GM18508 (cell line): ENCODE measurements around the gene OSBPL7.

Experiments
- ATAC-seq: cut with Tn5 transposase; IDR thresholded peaks from one replicate; pipeline ENCODE4 v1.9.1; 2021; ENCODE audit warnings: moderate number of reproducible peaks; ENCODE audit not compliant: insufficient read depth, unreplicated experiment

The OSBPL7 gene

GRCh38 chr17:47850373-47850691, 28.7 kb upstream of the OSBPL7 start:
- ATAC-seq, result no peak

DNA sequence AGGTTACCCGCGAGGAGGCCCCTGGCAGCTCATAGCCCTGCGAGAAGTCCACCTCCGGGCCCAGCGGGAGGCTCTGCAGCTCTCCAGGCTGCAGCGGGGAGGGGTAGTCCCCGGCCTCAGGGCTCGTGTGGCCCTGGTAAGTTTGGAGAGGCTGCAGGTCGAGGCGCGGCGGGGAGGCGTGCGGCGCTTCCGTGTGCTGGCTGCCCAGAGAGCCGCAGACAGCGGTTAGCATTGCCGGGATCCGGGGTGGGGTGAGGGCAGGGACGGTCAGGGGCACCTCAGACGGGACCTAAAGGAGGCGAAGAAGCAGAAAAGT, 26.6 kb upstream of the OSBPL7 start:
- no peak for ATAC-seq

GRCh38 chr17:47847341-47848197, 26.0 kb upstream of the OSBPL7 start:
- no peak for ATAC-seq

- ATAC-seq, result no peak
Observed at GRCh38 chr17:47846716-47847340, 25.2 kb upstream of the OSBPL7 start.

DNA sequence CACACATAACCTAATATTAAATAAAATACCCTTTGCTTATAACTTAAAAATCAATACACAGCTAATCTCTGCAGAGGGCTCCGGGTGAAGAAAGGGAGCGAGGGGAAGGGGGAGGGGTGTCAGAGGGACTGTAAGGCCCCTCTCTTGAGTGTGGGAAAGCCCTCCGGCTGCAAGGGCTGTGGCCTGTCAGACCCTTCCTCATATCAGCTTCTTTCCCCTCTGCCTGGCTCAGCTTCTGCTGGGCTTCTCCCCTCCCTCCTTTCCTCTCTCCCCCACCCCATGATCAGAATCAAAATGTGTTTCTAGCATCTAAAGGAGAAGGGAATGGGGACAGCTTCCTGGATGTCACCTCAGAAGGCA, 24.1 kb upstream of the OSBPL7 start:
- no peak for ATAC-seq

DNA sequence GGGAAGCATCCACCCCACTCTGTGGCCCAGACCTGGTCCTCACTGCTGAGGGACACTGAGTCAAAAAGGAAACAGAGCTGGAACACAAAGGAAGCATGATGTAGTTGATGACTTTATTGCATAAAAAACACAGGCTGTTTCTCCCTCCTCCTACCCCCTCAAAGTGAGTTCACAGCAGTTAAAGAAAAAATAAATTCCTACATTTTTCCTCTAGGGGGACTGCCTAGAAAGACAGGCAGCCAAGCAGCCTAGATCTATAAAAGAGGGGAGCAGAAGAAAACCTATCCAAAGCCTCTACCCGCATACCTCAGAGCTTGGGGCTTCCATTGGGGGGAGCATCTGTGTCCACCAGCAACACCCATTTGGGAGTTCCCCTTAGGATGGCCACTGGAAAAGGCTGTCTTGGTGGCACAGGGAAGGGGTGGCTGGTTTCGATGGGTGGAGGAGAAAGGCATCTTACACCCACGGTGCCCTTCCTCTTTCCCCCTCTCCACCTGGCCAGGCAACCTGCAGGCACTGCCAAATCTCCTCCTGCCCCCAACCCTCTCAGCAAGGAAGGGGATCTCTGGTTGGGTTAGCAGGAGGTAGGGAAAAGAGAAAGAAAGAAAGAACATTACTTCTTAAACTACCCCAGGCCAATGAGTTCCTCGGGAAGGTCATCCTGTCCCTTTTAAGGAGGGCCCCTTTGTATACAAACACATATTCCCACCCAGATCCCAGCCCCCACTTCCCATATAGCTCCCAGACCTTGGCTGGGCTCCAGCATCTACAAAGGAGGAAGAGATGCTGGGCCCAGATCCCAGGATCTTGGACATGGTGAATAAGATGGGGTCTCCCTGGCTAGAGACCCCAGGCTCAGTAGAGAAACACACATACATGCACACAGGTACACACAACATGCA, 23.5 kb upstream of the OSBPL7 start:
- no peak for ATAC-seq

GRCh38 chr17:47844227-47844626, 22.6 kb upstream of the OSBPL7 start:
- ATAC-seq, result no peak

DNA sequence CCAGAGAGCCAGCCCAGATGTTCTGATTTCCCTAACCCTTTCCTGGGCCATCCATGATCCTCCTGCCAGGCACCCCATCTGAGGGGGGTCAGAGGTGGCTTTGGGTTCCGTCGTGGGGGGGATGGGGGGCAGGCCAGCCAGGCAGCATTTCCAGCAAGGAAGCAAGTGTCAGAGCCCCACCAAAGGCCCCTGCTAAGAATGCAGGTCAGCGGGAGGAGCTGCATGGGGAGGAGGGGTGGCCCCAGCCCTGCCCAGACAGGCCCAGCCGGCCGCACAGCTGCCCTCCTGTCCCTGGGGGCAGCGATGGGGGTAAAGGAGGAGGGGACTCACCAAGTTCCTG, 21.8 kb upstream of the OSBPL7 start:
- no peak for ATAC-seq

DNA sequence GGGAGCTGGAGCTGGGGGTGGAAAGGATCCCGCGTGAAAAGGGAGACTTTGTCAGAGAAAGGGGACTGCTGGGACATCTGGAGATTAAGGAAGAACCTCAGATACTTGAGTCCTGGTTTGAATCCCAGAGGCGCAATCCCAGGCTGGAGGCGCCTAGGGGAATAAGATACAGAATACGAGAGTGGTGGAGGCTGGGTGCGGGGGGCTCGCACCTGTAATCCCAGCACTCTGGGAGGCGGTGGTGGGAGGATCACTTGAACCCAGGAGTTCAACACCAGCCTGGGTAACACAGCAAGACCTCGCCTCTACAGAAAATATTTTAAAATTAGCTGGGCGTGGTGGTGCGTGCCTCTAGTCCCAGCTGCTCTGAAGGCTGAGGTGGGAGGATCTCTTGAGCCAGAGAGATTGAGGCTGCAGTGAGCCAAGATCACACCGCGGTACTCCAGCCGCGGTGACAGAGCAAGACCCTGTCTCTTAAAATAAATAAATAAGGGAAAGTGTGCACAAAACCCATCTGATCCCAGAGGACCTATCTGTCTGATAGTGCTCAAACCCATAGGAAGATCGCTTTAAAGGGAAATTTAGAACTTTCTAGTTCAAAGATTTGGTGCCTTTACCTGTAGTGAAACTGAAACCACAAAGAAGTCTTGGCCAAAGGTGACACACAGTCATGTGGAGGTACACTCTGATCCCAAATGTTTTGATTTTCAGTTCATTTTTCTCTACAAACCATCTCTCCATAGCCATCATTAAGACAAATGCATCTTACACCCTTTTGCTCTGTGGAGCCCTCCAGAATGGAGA, 20.1 kb upstream of the OSBPL7 start:
- no peak for ATAC-seq

DNA sequence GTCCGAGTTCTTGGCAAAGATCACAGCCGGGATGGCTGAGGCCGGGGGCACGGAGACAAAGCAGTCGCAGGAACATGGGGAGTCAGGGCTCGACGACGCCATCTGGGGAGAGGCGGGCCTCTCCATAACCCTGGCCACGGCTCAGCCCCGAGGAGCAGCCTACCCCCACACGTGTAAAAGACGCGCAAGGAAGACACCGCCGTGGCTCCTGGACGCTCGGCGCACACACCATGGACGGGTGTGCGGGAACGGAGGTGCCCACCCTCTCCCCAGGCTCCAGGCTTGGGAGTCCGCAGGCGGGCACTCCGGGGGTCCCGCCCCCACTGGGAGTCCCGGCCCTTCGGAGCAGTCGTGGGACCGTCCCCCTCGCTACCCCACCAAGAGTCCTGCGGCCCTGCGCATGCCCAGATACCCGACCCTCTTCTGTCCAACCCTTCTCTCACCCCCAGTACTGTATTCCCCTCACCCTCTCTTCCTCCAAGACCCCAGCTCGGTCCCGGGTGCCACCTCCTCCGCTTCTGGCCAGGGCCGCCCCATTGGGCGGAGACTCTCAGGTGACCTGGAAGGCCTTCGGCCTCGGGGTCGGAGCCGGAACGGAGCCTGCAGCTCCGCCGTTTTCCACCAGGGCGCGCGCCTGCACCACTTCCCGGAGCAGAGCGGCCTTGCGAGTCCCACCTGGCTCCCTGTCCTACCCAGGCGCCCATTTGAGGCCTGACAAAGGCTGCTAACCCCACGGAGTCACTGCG, 19.3 kb upstream of the OSBPL7 start, which contains the start of gene SCRN2:
SCRN2 (minus strand) TSS at position 532 of the 746 bp plus-strand sequence; CDS start at position 102, 430 bp downstream.
- no peak for ATAC-seq

GRCh38 chr17:47840001-47840741, 18.6 kb upstream of the OSBPL7 start:
- ATAC-seq, result no peak

DNA sequence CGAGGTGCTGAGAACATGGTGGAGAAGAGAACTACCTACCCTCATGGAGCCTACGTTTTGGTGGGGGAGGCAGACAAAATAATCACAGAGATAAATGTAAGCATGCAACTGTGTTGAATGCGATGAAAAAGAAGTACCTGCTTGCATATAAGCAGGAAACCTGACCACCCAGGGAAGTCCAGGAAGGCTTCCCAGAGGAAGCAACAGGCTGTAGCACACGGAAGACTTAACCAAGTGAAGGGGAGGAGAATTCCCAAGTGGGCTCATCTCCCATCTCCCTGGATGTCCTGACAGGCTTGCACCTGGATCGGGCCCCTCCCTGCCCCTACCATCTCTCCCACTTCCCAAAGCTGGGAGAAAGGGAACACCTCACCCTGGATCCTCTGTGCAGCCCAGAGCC, 17.5 kb upstream of the OSBPL7 start:
- ATAC-seq, result no peak

- ATAC-seq, result no peak
Observed at GRCh38 chr17:47838636-47839035, 17.0 kb upstream of the OSBPL7 start.

DNA sequence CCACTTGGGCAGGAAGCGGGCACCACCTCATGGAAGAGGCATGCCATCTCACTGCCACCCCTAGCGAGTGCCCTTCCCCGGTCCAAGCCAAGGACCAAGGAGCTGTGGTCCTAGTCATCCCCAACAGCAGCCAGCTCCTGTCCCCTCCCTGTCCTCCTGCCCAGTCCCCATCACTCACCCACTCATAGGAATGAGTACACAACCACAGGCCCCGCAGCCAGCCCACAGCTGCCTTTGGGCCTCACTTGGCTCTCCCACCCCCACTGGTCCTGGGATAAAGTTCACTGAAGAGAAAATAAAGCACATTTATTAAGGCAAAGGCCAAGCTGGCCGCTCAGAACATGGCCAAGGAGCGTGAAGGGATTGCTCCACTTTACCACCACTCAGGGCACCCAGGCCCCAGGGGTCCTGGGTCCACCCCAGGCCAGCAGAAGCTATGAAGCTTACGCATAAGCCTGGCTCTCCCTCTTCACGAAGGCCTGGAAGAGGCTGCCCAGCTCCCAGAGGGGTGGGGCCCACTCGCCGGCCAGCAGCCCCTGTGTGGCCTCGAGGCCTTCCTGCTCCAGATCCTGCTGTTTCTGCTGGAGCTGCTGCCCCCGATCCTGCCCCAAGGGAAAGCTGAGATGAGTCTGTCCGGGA, 15.9 kb upstream of the OSBPL7 start:
- no peak for ATAC-seq

DNA sequence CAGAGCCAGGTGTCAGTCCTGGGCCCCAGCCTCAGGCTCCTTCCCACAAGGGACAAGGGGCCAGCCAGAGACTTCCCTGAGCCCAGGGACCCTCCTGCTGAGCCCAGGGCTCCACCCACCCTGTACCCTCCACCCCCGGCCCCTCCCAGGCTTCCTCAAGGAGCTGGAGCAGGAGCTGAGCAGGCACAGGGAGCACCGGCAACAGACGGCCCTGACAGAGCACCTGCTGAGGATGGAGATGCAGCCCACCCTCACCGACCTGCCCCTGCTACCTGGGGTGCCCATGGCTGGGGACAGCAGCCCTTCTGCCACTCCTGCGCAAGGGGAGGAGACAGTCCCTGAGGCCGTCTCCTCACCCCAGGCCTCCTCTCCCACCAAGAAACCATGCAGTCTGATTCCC, 15.0 kb upstream of the OSBPL7 start:
- no peak for ATAC-seq

DNA sequence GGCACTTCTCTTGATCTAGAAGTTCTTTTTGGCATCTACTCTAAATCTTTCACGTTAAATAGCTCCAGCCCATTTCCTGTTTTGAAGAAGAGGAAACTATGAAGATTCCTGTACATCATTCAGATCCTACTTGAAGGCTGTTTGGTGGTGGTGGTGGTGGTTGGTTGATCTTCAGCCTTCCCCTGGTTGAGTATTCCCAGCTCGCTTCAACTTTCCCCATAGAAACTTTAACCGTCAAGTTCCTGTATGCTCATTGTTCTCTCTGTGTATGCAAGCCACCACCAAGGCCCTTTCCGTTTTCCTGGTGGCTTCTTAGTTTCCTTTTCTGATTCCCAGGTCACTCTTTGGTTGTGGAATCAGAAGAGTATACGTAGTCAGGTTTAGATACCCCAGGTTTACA, 13.2 kb upstream of the OSBPL7 start:
- ATAC-seq, result no peak

DNA sequence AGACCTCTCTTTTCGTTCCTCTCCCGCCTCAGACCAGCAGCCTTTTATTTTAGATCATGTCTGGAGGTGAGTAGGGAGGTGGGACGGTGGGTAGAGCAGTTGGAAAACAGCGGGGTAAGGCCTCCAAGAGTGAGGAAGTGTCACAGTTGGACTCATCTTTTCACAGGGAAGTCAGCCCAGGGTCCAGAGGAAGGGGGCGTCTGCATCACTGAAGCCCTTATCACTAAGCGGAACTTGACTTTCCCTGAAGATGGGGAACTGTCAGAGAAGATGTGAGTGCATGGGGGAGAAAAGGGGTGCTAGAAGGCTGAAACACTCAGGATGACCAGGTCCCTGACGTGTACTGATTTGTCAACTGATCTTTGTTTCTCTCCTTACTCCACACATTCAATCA, 10.3 kb upstream of the OSBPL7 start:
- no peak for ATAC-seq

- peak; percentile 53 for ATAC-seq
Observed at GRCh38 chr17:47831003-47831933, 9.7 kb upstream of the OSBPL7 start, which contains the start of the genes LRRC46 and MRPL10. Gene LRRC46 (plus strand): TSS chr17:47831670. CDS start chr17:47831990, 320 bp downstream. Gene MRPL10 (minus strand): TSS chr17:47831541. CDS start chr17:47831511, 30 bp downstream.
